ENCODE data around the gene TBCD. TPM values are rescaled to one million over a fixed set of nuclear protein-coding genes. Genes with fewer than 3 reads are reported as not detected.

Gene TBCD
- total RNA-seq, 1 donor from 2014 or later = 156 TPM

- no peak for DNase-seq (ENCODE audit: low spot score in 2 of 2)
- no peaks in the 10 kb centered on the region for H3K27me3 ChIP-seq
- TF ChIP-seq CTCF (IDR thresholded peaks at IDR 0.05) = no peak
- H3K4me3 ChIP-seq = no peak overlapping the region
- H3K4me1 ChIP-seq = no peaks in the 10 kb centered on the region
- H3K9me3 ChIP-seq = peaks cover 0 to 1% of the 10 kb centered on the region in 2 donors
- intact Hi-C loops (cut with DNase I) = no loop called here
- H3K27ac ChIP-seq = no peak overlapping the region
- H3K36me3 ChIP-seq = peaks cover 0 to 13% of the 10 kb centered on the region in 2 donors
Observed at GRCh38 chr17:82826211-82826610, 74.3 kb downstream of the TBCD start.

GRCh38 chr17:82826956-82827355 lies 75.1 kb downstream of the TBCD start:
- intact Hi-C loops (cut with DNase I) = no loop called here
- peaks cover 0 to 12% of the 10 kb centered on the region in 2 donors for H3K36me3 ChIP-seq

GRCh38 chr17:82828875-82829487 lies 77.1 kb downstream of the TBCD start:
- Histone ChIP-seq H3K9me3 (no peaks in the 10 kb centered on the region), H3K27me3 (no peaks in the 10 kb centered on the region), H3K36me3 (peaks cover 0 to 25% of the 10 kb centered on the region in 2 donors), H3K4me3 (no peak overlapping the region), H3K4me1 (no peaks in the 10 kb centered on the region), H3K27ac (no peak overlapping the region)
- no peak for DNase-seq (ENCODE audit: low spot score in 2 of 2)
- TF ChIP-seq CTCF (IDR thresholded peaks at IDR 0.05) = no peak
- intact Hi-C loops (cut with DNase I) = no loop called here

More at GRCh38 chr17:82826956-82827355, 75.1 kb downstream of the TBCD start:
- TF ChIP-seq CTCF (IDR thresholded peaks at IDR 0.05) = no peak
- no peak for DNase-seq (ENCODE audit: low spot score in 2 of 2)
- Histone ChIP-seq H3K4me1 (no peaks in the 10 kb centered on the region), H3K27ac (no peak overlapping the region), H3K4me3 (no peak overlapping the region), H3K9me3 (no peaks in the 10 kb centered on the region), H3K27me3 (no peaks in the 10 kb centered on the region)

- intact Hi-C loops (cut with DNase I) = no loop called here
- TF ChIP-seq CTCF (IDR thresholded peaks at IDR 0.05) = no peak
- Histone ChIP-seq H3K4me1 (no peaks in the 10 kb centered on the region), H3K27me3 (no peaks in the 10 kb centered on the region), H3K9me3 (no peaks in the 10 kb centered on the region), H3K27ac (no peak overlapping the region), H3K4me3 (no peak overlapping the region), H3K36me3 (peaks cover 0 to 29% of the 10 kb centered on the region in 2 donors)
- no peak for DNase-seq (ENCODE audit: low spot score in 2 of 2)
Observed at GRCh38 chr17:82830249-82830661, 78.4 kb downstream of the TBCD start.

- intact Hi-C loops (cut with DNase I) = no loop called here
- H3K27ac ChIP-seq = no peak overlapping the region
- H3K4me3 ChIP-seq = no peak overlapping the region
- no peaks in the 10 kb centered on the region for H3K4me1 ChIP-seq
- peaks cover 0 to 33% of the 10 kb centered on the region in 2 donors for H3K36me3 ChIP-seq
- no peak for DNase-seq (ENCODE audit: low spot score in 2 of 2)
- no peaks in the 10 kb centered on the region for H3K27me3 ChIP-seq
- TF ChIP-seq CTCF (IDR thresholded peaks at IDR 0.05) = no peak
- no peaks in the 10 kb centered on the region for H3K9me3 ChIP-seq
Observed at GRCh38 chr17:82831041-82831817, 79.4 kb downstream of the TBCD start.

All from ascending aorta (tissue), 2 donors.